ENCODE measurements around the gene FAM200C. TPM values are rescaled to one million over a fixed set of nuclear protein-coding genes. Genes with fewer than 3 reads are reported as not detected.

The FAM200C gene
- total RNA-seq, 1 donor from 2014 or later, result 2.5 TPM

GRCh38 chr5:160357861-160358411, 41.9 kb downstream of the FAM200C start:
- no peaks in the 10 kb centered on the region for H3K9me3 ChIP-seq
- H3K27me3 ChIP-seq, result no peaks in the 10 kb centered on the region
- TF ChIP-seq CTCF (IDR thresholded peaks at IDR 0.05) (no peak), POLR2A (IDR thresholded peaks at IDR 0.05) (no peak), POLR2AphosphoS5 (IDR thresholded peaks at IDR 0.05; ENCODE audit: insufficient read depth in 1 of 2, low read depth in 1 of 2) (peak in 1 of 2 donors; percentile 31)
- H3K27ac ChIP-seq, result peak overlapping the region; percentile 71
- intact Hi-C loops (cut with DNase I), result no loop called here
- H3K4me1 ChIP-seq, result peaks cover 25% of the 10 kb centered on the region
- no peaks in the 10 kb centered on the region for H3K36me3 ChIP-seq
- H3K4me3 ChIP-seq, result no peak overlapping the region
- DNase-seq (ENCODE audit: extremely low spot score in 2 of 2), result no peak

DNA sequence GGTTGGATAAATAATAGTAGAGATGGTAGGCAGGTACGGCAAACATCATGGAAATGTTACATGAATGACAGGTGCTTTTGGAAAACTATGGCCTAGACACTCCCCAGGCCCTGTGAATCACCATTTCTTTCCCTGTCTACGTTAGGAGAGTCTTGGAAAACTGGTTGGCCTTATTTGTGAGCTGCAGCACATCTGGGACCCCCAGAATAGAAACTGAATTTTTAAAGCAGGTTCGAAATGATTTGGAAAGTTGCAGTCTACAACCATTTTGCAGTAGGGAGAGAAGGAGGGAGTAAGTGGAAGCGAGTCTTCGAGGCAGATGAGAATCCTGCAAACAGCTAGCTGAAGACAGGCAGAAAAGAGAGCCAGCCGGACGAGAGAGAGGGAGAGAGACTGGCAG, 42.5 kb downstream of the FAM200C start:
- TF ChIP-seq CTCF (IDR thresholded peaks at IDR 0.05) (no peak), POLR2A (IDR thresholded peaks at IDR 0.05) (no peak), POLR2AphosphoS5 (IDR thresholded peaks at IDR 0.05; ENCODE audit: insufficient read depth in 1 of 2, low read depth in 1 of 2) (no peak)
- DNase-seq (ENCODE audit: extremely low spot score in 2 of 2), result no peak
- H3K9me3 ChIP-seq, result no peaks in the 10 kb centered on the region
- H3K4me3 ChIP-seq, result no peak overlapping the region
- H3K27me3 ChIP-seq, result no peaks in the 10 kb centered on the region
- H3K4me1 ChIP-seq, result peaks cover 25% of the 10 kb centered on the region
- intact Hi-C loops (cut with DNase I), result no loop called here
- peak overlapping the region; percentile 71 for H3K27ac ChIP-seq
- H3K36me3 ChIP-seq, result no peaks in the 10 kb centered on the region

DNA sequence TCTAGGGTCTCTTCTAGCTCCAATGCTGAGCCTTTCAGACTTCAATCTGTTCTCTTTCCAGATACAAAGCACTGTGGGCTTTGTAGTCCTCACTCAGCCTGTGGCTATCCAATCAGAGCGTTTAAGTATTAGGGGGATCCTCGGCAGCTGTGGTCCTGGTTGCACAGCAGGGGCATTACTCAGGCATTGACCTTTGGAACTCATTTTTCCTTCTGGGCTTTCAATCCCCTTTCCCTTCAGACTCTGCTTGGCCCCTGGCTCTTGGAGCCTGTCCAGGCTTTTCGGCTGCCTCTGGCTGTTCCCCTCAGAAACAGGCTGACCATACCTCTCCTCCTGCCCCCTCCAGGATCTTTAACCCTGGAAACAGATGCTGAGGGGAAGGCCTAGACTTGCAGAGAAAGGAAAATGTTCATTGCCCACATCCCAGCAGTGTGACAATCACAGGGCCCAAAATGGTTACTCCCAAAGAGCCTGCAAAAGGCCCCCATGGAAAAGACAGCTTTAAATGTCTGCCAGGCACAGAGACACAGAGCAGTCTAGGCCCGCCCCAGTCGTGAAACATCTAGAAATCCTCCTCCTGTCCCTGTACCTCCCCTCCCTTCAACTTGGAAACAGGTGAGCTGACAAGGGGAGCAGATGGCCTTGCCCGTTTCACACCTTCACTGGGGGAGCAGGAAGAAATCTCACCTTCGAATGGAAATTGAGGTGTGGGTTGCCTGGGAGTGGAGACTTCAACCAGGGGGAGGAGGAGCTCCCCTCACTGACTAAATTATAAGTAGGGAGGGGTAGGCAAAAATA, 43.1 kb downstream of the FAM200C start:
- H3K4me1 ChIP-seq, result peaks cover 25% of the 10 kb centered on the region

GRCh38 chr5:160354666-160355065, 45.2 kb downstream of the FAM200C start:
- no peak for DNase-seq (ENCODE audit: extremely low spot score in 2 of 2)
- intact Hi-C loops (cut with DNase I), result no loop called here
- TF ChIP-seq POLR2A (IDR thresholded peaks at IDR 0.05) (no peak), POLR2AphosphoS5 (IDR thresholded peaks at IDR 0.05; ENCODE audit: insufficient read depth in 1 of 2, low read depth in 1 of 2) (no peak), CTCF (IDR thresholded peaks at IDR 0.05) (no peak)
- peaks cover 25% of the 10 kb centered on the region for H3K4me1 ChIP-seq
- no peaks in the 10 kb centered on the region for H3K9me3 ChIP-seq
- no peaks in the 10 kb centered on the region for H3K36me3 ChIP-seq
- H3K4me3 ChIP-seq, result no peak overlapping the region
- no peaks in the 10 kb centered on the region for H3K27me3 ChIP-seq
- no peak overlapping the region for H3K27ac ChIP-seq

More for the DNA sequence above, 43.1 kb downstream of the FAM200C start:
- Histone ChIP-seq H3K27me3 (no peaks in the 10 kb centered on the region), H3K36me3 (no peaks in the 10 kb centered on the region), H3K4me3 (no peak overlapping the region), H3K9me3 (no peaks in the 10 kb centered on the region), H3K27ac (peak overlapping the region; percentile 71)
- no peak for TF ChIP-seq POLR2AphosphoS5 (IDR thresholded peaks at IDR 0.05; ENCODE audit: insufficient read depth in 1 of 2, low read depth in 1 of 2)
- no peak for TF ChIP-seq POLR2A (IDR thresholded peaks at IDR 0.05)
- no peak for TF ChIP-seq CTCF (IDR thresholded peaks at IDR 0.05)
- intact Hi-C loops (cut with DNase I), result no loop called here
- DNase-seq (ENCODE audit: extremely low spot score in 2 of 2), result no peak

GRCh38 chr5:160353379-160353778, 46.5 kb downstream of the FAM200C start:
- no peak overlapping the region for H3K4me3 ChIP-seq
- no peaks in the 10 kb centered on the region for H3K36me3 ChIP-seq
- no peak for TF ChIP-seq POLR2A (IDR thresholded peaks at IDR 0.05)
- no peak for TF ChIP-seq CTCF (IDR thresholded peaks at IDR 0.05)
- no peak for TF ChIP-seq POLR2AphosphoS5 (IDR thresholded peaks at IDR 0.05; ENCODE audit: insufficient read depth in 1 of 2, low read depth in 1 of 2)
- no peak overlapping the region for H3K27ac ChIP-seq
- intact Hi-C loops (cut with DNase I), result no loop called here
- H3K9me3 ChIP-seq, result no peaks in the 10 kb centered on the region
- H3K27me3 ChIP-seq, result no peaks in the 10 kb centered on the region
- H3K4me1 ChIP-seq, result peaks cover 21% of the 10 kb centered on the region
- no peak for DNase-seq (ENCODE audit: extremely low spot score in 2 of 2)

Data from vagina (tissue), 2 donors.